HG03354 (cell line): ENCODE data around the gene USP17L27.
A peak's percentile ranks its signal among the peaks of the same experiment; 100 is the strongest.
"Not testable (repeated sequence)": the region's sequence is repeated elsewhere in the genome, so short reads cannot be mapped to it uniquely, and the experiment has no call there.

Experiments
- ATAC-seq: cut with Tn5 transposase; IDR thresholded peaks from one replicate; pipeline ENCODE4 v1.9.1; 2021; ENCODE audit warnings: mild to moderate bottlenecking; ENCODE audit not compliant: unreplicated experiment, poor library complexity, severe bottlenecking

USP17L27 gene

GRCh38 chr4:9343848-9344247 is at the start of gene USP17L27:
Gene USP17L27 (plus strand): TSS chr4:9344148. CDS start chr4:9344148, 0 bp downstream.
- not testable (repeated sequence) for ATAC-seq

- ATAC-seq: not testable (repeated sequence)
These were observed 19.8 kb upstream of the USP17L27 start for GRCh38 chr4:9324191-9324590.

GRCh38 chr4:9324865-9325264 is 19.1 kb upstream of the USP17L27 start, which contains the start of gene USP17L24:
Gene USP17L24 (plus strand): TSS chr4:9325165. CDS start chr4:9325165, 0 bp downstream.
- ATAC-seq: not testable (repeated sequence)

- not testable (repeated sequence) for ATAC-seq
These were observed 14.3 kb upstream of the USP17L27 start, which contains the start of gene USP17L25 for GRCh38 chr4:9329611-9330010. Gene USP17L25 (plus strand): TSS chr4:9329911. CDS start chr4:9329911, 0 bp downstream.

GRCh38 chr4:9334358-9334757 is 9.6 kb upstream of the USP17L27 start, which contains the start of gene USP17L26:
Gene USP17L26 (plus strand): TSS chr4:9334658. CDS start chr4:9334658, 0 bp downstream.
- not testable (repeated sequence) for ATAC-seq

GRCh38 chr4:9339103-9339502 is 4.8 kb upstream of the USP17L27 start, which contains the start of gene USP17L5:
Gene USP17L5 (plus strand): TSS chr4:9339403. CDS start chr4:9339403, 0 bp downstream.
- ATAC-seq: not testable (repeated sequence)

- not testable (repeated sequence) for ATAC-seq
These were observed 4.6 kb downstream of the USP17L27 start, which contains the start of gene USP17L28 for GRCh38 chr4:9348593-9348992. Gene USP17L28 (plus strand): TSS chr4:9348893. CDS start chr4:9348893, 0 bp downstream.

GRCh38 chr4:9350866-9351265 is 6.9 kb downstream of the USP17L27 start:
- ATAC-seq: not testable (repeated sequence)

- ATAC-seq: not testable (repeated sequence)
These were observed 9.4 kb downstream of the USP17L27 start, which contains the start of gene USP17L29 for GRCh38 chr4:9353338-9353737. Gene USP17L29 (plus strand): TSS chr4:9353638. CDS start chr4:9353638, 0 bp downstream.

GRCh38 chr4:9362829-9363228 is 18.9 kb downstream of the USP17L27 start, which contains the start of gene USP17L30:
Gene USP17L30 (plus strand): TSS chr4:9363129. CDS start chr4:9363129, 0 bp downstream.
- not testable (repeated sequence) for ATAC-seq

- ATAC-seq: not testable (repeated sequence)
These were observed 35.9 kb downstream of the USP17L27 start for GRCh38 chr4:9379881-9380280.

- peak; percentile 45 for ATAC-seq
These were observed 37.1 kb downstream of the USP17L27 start for GRCh38 chr4:9381012-9381534.

- no peak for ATAC-seq
These were observed 40.2 kb downstream of the USP17L27 start for GRCh38 chr4:9384126-9384525.

GRCh38 chr4:9389001-9389400 is 45.1 kb downstream of the USP17L27 start:
- ATAC-seq: not testable (repeated sequence)
